Endothelial cell (in vitro differentiated cells): Measurements from ENCODE around the gene KLF11. TPM values are rescaled to one million over a fixed set of nuclear protein-coding genes. Genes with fewer than 3 reads are reported as not detected.

Source experiments
- DNase-seq: peaks from one replicate; pipeline ENCODE4 v3.0.0; 2021; ENCODE audit warnings: low spot score
- H3K27ac Mint-ChIP-seq: one replicate; pipeline ENCODE4 v1.8.0; 2021; ENCODE audit warnings: mixed read lengths, inconsistent platforms; ENCODE audit not compliant: unreplicated experiment
- H3K27me3 Mint-ChIP-seq: one replicate; pipeline ENCODE4 v1.8.0; 2021; ENCODE audit warnings: mild to moderate bottlenecking, moderate library complexity, mixed read lengths, inconsistent platforms; ENCODE audit not compliant: unreplicated experiment
- H3K36me3 Mint-ChIP-seq: one replicate; pipeline ENCODE4 v1.8.0; 2021; ENCODE audit warnings: mild to moderate bottlenecking, low read depth, mixed read lengths, inconsistent platforms; ENCODE audit not compliant: unreplicated experiment
- H3K4me1 Mint-ChIP-seq: one replicate; pipeline ENCODE4 v1.8.0; 2021; ENCODE audit warnings: mild to moderate bottlenecking, mixed read lengths, inconsistent platforms; ENCODE audit not compliant: unreplicated experiment
- H3K4me3 Mint-ChIP-seq: one replicate; pipeline ENCODE4 v1.8.0; 2021; ENCODE audit warnings: mild to moderate bottlenecking, mixed read lengths, inconsistent platforms; ENCODE audit not compliant: unreplicated experiment
- H3K9me3 Mint-ChIP-seq: one replicate; pipeline ENCODE4 v1.8.0; 2021; ENCODE audit warnings: mixed read lengths, inconsistent platforms; ENCODE audit not compliant: unreplicated experiment
- total RNA-seq: library from RNA; stranded (reverse); fragmentation: NEBNext Ultra II Directional; extraction: Animal tissue kit (Norgen Biotek cat#: 25700); gene quantifications from one replicate; pipeline ENCODE4 v1.2.1, GENCODE V29; 2021; ENCODE audit not compliant: unreplicated experiment
- TF ChIP-seq, protein P1 (sequence below): fragments of 200-600 bp; sonication (generic); IDR thresholded peaks from one replicate; pipeline ENCODE4 v1.5.0; 2021; ENCODE audit warnings: antibody characterized with exemption; ENCODE audit not compliant: unreplicated experiment

KLF11 gene
- total RNA-seq, 1 donor from 2014 or later = 8.2 TPM

DNA sequence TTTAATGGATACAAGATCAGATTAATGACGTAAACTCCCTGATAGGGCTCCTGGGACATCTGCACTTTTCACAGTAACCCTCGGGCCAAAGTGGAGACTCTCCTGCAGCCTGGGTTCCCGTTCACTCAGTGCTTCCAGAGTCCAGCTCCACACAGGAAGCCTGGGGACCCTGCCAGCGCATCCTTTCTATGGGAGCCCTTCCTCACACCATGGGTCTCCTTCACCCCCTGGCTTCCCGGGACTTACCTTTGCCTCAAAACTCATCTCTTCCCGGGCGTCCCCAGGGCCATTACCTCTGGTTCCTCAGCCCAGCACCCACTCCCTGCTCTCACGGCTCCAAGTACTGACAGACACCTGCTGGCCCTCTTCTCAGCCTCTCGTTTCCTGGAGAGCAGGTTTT is 40.7 kb upstream of the KLF11 start:
- TF ChIP-seq, protein P1, sequence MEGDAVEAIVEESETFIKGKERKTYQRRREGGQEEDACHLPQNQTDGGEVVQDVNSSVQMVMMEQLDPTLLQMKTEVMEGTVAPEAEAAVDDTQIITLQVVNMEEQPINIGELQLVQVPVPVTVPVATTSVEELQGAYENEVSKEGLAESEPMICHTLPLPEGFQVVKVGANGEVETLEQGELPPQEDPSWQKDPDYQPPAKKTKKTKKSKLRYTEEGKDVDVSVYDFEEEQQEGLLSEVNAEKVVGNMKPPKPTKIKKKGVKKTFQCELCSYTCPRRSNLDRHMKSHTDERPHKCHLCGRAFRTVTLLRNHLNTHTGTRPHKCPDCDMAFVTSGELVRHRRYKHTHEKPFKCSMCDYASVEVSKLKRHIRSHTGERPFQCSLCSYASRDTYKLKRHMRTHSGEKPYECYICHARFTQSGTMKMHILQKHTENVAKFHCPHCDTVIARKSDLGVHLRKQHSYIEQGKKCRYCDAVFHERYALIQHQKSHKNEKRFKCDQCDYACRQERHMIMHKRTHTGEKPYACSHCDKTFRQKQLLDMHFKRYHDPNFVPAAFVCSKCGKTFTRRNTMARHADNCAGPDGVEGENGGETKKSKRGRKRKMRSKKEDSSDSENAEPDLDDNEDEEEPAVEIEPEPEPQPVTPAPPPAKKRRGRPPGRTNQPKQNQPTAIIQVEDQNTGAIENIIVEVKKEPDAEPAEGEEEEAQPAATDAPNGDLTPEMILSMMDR = no peak
- H3K27ac Mint-ChIP-seq = no peak overlapping the region
- no peak overlapping the region for H3K4me3 Mint-ChIP-seq
- H3K4me1 Mint-ChIP-seq = no peaks in the 10 kb centered on the region
- H3K27me3 Mint-ChIP-seq = peaks cover 5% of the 10 kb centered on the region
- no peak for DNase-seq
- H3K36me3 Mint-ChIP-seq = no peaks in the 10 kb centered on the region
- no peaks in the 10 kb centered on the region for H3K9me3 Mint-ChIP-seq

DNA sequence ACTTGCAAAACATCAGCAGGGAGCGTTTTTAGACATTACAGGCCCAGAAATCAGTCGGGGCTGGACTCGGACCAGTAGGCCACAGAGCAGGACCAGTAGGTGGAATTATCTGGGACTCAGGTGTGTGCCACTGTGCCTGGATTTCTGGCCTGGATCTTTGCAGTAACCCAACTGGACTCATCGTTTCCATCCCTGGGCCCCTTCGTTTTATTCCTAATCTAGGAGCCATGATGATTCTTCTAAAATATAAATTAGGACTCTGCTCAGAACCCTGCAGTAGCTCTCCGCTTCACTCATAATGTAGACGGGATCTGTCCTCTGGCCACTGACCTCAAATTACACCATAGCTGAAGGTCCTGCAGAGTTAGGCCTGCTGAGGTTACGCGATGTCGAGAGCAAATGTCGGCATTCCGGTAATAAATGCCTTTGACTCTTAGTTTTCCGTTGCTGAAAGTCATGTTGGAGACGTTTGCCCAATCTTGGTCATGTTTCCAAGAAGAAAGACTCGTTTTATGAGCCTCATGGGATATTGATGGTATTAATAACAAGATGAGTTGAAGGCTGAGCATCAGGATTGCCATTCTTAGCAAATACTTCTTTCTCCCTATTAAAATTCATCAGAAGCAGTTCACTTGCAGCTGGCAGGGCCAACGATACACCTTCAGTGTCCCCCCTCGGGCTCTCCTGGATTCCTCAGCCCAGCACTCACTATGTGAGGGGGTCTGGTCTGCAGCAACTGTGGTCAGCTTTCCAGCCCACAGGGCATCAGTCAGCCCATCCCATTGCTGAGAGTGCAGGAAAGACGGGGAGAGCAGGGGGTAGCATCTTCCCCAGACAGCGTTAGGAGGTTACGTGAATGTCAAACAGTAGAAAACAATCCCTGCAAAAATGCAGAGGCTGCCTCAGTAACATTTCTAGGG is 39.9 kb upstream of the KLF11 start:
- Mint-ChIP-seq H3K27me3 (peaks cover 5% of the 10 kb centered on the region), H3K27ac (no peak overlapping the region), H3K4me3 (no peak overlapping the region), H3K36me3 (no peaks in the 10 kb centered on the region), H3K9me3 (no peaks in the 10 kb centered on the region), H3K4me1 (no peaks in the 10 kb centered on the region)
- TF ChIP-seq, protein P1 = no peak
- no peak for DNase-seq

DNA sequence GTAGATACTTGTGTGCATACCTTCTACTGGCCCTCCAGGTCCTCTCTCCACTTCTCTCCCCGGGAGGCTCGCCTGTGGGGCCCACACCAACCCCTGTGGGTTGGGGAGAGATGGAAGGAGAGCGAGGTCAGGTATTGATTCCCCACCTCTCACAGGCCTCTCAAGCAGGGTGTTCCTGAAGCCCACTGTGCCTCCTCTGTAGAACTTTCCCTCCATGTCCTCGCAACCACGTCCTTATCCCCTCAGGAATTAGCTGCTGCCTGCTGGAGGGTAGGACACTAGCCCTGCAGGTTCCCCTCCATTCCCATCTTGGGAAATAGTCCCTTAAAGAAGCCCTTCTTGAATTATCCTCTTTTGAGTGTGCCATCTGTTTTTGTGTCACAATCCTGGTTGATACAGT is 38.9 kb upstream of the KLF11 start:
- Mint-ChIP-seq H3K4me3 (no peak overlapping the region), H3K27me3 (peaks cover 4% of the 10 kb centered on the region), H3K4me1 (no peaks in the 10 kb centered on the region), H3K9me3 (no peaks in the 10 kb centered on the region), H3K36me3 (no peaks in the 10 kb centered on the region), H3K27ac (no peak overlapping the region)
- no peak for DNase-seq
- TF ChIP-seq, protein P1 = no peak

DNA sequence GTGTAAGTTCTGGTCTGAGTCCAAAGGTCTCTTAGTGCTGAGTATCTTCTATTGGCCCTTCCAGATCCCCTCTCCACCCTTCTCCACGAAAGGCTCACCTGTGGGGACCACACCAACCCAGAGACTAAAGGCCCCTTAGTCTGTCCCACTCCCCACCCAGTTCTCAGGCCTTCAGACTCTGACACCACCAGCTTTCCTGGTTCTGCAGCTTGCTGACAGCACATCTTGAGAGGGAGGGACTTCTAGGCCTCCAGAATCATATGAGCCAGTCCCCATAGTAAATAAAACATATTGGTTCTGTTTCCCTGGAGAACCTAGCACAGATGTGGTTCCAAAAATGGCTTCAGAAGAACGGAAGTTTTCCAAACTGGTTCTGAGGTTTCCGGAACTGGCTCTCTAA is 38.5 kb upstream of the KLF11 start:
- H3K27ac Mint-ChIP-seq = no peak overlapping the region
- no peak overlapping the region for H3K4me3 Mint-ChIP-seq
- no peaks in the 10 kb centered on the region for H3K9me3 Mint-ChIP-seq
- H3K4me1 Mint-ChIP-seq = no peaks in the 10 kb centered on the region
- no peaks in the 10 kb centered on the region for H3K36me3 Mint-ChIP-seq
- peaks cover 4% of the 10 kb centered on the region for H3K27me3 Mint-ChIP-seq
- DNase-seq = no peak
- TF ChIP-seq, protein P1 = no peak
